Daoy (cell line): ENCODE data around the gene EID2B. TPM values are rescaled to one million over a fixed set of nuclear protein-coding genes. Genes with fewer than 3 reads are reported as not detected.

Experiments used
- DNase-seq: peaks from one replicate; pipeline ENCODE4 v3.0.0-alpha.2; 2015; ENCODE audit warnings: low read depth
- total RNA-seq: library from RNA; depleted of rRNA; stranded (reverse); fragments of >200 nt; shearing (Covaris generic); gene quantifications from 2 replicates; pipeline ENCODE4 v1.2.3, GENCODE V29; 2014; rRNA removed

EID2B gene, protein sequence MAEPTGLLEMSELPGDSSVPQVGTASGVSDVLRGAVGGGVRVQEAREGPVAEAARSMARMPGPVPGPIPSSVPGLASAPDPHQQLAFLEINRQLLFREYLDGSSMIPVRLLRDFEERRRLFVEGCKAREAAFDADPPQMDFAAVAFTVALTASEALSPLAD
- total RNA-seq, result 5.7 and 5.8 TPM in 2 replicates

DNA sequence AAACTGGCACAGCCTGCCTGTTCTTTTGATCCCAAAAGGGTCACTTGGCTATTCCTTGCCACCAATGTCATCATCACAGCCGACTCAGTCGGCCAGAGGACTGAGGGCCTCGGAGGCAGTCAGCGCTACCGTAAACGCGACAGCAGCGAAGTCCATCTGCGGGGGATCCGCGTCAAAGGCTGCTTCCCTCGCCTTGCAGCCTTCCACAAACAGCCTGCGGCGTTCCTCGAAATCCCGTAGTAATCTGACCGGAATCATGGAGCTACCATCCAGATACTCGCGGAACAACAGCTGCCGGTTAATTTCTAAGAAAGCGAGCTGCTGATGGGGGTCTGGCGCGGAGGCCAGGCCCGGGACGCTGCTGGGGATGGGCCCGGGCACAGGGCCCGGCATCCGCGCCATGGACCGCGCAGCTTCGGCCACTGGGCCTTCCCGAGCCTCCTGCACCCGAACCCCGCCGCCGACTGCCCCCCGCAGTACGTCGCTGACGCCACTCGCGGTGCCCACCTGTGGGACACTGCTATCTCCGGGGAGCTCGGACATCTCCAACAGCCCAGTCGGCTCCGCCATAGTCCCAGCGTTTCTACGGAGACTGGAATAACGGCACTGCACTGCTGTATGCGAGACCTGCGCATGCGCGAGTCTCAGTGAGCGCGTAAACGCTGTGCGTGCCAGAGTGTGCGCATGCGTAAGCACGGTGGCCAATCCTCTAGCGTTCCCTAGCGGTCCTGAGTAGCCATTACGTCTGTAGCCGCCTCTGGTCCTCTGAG, at the start of gene EID2B:
EID2B (minus strand) TSS at position 620 of the 770 bp plus-strand sequence; CDS start at position 570, 50 bp downstream.
- DNase-seq, result peak; percentile 98

DNA sequence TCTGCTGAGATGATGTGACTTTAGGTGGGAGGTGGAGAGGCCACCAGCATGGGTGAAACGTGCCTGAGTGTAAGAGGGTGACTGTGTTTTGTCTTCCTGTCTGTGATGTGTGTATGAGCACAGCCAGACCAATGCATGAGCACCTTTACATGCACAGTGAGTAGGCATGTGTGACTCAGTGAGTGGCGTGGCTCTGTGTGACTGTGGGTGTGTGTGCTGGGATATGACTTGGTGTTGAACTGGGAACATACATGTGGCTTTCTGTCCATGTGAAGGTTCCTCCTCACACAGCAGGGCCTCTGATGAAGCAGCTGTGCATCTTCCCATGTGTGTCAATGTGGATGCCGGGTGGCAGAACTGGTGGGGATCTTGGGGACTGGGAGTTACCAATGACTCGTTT, 49.8 kb upstream of the EID2B start:
- DNase-seq, result no peak

- peak; percentile 73 for DNase-seq
Observed at GRCh38 chr19:39568604-39569003, 36.0 kb upstream of the EID2B start.

DNA sequence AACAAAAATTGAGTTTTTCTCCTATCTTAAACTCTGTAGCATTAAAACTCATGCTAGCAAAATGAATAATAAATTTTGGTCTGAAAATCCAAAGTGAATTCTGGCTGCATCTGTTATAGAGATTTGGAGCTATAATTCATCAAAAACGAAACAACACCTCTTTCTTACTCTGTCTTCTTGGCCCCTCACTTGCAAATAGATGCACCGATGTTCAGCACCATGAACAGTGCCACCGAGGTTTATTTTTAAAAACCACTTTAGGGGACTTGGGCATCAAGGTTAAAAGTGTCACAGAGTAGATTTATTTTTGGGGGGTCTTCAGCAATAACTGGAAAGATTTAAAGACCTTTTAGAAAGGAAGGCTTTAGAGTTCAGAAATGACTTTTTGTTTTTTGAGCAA, 33.4 kb upstream of the EID2B start:
- no peak for DNase-seq

DNA sequence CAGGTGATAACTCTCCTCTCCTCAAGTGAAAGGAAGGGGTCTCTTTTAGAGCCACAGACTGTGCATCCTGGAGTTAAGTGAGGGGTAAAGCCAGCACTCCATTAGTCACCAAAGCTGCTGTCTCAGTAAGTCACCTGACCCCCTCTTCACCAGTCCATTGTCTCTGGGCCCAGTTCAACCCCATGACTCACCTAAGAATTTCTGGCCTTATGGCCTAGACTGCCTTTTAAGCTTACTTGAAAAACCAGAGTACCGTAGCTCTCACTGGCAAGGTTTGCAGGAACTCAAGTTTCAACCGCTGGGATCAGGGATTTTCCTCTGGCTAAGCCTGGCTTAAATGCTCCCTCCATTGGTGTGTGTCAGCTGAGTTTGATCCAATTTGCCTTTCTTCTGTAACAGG, 30.8 kb upstream of the EID2B start:
- DNase-seq, result peak; percentile 90

GRCh38 chr19:39558624-39559117, 26.0 kb upstream of the EID2B start:
- DNase-seq, result no peak

GRCh38 chr19:39557811-39558623, 25.4 kb upstream of the EID2B start:
- DNase-seq, result peak; percentile 73

- DNase-seq, result no peak
Observed at GRCh38 chr19:39555883-39556282, 23.2 kb upstream of the EID2B start.

- DNase-seq, result no peak
Observed at GRCh38 chr19:39554701-39555311, 22.2 kb upstream of the EID2B start.

DNA sequence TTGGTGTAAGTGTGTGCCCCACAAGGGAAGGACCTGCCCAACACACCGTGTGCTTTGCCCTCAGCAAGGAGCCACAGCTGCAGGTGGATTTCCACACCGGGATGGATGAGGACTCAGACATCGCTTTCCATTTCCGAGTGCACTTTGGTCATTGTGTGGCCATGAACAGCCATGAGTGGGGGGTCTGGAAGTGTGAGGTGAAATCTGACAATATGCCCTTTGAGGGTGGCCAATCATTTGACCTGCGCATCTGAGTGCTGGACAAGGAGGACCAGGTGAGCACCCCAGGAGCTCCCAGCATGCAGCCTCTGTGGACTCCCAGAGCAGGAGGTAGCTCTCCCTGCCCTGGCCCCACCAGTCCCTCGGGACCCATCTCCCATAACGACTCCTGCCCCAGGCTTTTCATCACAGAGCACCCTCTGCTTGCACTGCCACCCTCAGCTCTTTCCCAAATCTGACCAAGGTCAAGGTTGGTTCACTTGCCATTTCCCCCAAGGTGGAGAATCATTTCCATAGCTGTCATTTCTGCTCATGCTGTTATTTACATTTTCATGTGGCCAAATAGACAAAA, 20.5 kb upstream of the EID2B start:
- DNase-seq, result no peak

- DNase-seq, result no peak
Observed at GRCh38 chr19:39550197-39550596, 17.5 kb upstream of the EID2B start.

DNA sequence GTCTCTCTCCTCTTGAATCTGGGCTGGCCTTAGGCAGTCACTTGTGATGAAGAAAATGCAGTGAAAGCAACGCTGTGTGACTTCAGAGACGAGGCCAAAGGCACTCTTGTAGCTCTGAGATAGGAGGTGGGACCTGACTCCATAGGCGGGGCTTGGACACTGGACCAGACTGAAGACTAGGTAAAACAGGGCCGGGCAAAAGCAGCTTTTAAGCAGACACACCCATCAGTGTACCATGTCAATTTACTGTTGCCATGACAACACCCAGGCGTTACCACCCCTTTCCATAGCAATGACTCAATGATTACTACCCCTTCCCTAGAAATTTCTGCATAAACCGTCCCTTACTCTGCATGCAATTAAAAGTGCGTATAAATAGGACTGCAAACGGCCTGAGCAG, 13.9 kb upstream of the EID2B start:
- DNase-seq, result peak; percentile 25

DNA sequence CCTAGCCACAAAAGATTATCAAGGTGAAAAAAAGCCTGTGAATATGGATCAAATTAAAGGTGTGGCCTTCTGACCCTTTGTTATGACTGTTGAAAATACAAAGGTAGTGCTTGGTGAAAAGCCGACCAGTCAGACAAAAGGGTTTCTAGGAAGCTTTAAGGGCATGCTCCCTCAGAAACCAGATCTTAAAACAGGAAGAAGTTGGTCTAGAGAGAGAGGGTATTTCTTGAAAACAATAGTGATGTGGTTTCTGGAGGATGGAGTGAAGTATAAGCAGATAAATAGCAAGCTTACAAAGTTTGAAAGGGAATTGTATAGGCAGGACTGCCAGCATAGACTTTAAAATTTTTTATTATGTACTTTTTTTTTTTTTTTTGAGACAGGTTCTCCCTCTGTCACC, 12.3 kb upstream of the EID2B start:
- no peak for DNase-seq

DNA sequence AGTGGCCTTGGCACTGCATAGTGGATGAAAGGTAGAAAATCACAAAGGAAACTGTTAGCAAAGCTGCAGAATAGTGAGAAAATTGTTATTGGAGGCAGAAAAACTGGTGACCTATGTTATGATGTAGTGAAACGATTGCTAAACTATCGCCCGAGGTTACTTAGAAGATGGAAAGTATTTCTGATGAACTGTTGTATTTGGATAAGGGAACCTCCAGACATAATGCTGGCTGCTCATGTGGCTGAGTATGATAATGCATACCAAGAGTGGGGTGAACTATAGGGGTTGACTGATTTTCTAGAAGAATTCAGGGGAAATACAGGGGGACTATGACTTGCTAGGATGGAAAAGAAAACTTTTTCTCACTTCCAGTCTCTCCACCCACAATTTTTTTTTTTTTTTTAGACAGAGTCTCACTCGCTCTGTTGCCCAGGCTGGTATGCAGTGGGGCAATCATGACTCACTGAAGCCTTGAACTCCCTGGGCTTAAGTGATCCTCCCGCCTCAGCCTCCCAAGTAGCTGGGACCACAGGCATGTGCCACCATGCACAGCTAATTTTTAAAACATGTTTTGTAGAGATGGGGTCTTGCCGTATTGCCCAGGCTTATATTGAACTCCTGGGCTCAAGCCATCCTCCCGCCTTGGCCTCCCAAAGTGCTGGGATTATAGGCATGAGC, 11.7 kb upstream of the EID2B start:
- DNase-seq, result peak; percentile 72

GRCh38 chr19:39543477-39543857, 10.8 kb upstream of the EID2B start:
- no peak for DNase-seq

- no peak for DNase-seq
Observed at GRCh38 chr19:39542206-39542605, 9.6 kb upstream of the EID2B start.

DNA sequence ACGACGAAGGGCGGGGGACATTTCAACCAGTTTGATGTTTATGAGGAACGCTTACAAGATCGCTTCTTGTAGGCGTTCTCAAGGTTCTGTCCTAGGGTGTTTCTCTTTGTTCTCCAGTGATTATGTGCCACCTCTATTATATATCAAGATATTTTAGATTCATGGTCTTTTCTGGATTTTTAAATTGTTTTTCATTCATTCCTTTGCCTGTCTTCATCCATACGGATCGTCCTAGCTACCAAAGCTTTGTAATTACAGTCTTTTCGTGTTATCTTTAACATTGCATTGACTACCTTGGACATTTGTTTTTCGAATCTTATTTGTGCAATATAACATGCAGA, 7.7 kb upstream of the EID2B start:
- no peak for DNase-seq

DNA sequence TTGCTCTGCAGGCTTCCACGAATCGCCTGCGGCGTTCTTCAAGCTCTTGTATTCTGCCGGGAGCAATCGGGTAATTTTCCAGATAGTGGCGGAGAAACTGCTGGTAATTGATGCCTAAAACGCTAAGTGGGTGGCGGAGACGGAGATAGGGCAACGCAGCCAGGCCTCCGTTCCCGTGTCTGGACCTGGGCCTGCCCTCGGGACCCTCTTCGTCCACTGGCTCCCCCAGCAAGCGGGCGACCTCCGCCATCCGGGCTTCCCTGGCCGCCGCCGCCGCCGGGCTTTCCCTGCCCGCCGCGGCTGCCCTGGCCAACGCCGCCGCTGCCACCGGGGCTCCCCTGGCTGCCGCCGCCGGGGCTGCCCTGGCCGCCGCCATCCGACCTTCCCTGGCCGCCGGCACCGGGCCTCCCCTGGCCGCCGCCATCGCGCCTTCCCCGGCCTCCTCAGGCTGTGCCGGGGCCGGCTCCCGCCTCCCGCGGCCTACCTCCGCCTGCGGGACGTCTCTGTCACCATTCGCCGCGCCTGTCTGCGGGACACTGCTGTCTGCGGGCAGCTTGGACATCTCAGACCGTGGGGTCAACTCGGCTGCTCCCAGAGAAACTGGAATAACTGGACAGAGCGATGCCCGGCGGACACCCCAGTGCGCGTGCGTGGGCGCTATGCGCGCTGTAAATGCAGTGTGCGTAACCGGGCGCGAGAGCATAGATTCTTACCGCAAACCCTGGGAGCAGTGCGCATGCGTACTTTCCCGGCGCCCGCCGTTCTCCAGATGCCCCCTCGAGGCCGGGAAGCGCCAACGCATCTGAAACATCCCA, 7.1 kb upstream of the EID2B start, which contains the start of gene EID2:
EID2 (minus strand) TSS at position 644 of the 815 bp plus-strand sequence; CDS start at position 562, 82 bp downstream.
- DNase-seq, result peak; percentile 96

DNA sequence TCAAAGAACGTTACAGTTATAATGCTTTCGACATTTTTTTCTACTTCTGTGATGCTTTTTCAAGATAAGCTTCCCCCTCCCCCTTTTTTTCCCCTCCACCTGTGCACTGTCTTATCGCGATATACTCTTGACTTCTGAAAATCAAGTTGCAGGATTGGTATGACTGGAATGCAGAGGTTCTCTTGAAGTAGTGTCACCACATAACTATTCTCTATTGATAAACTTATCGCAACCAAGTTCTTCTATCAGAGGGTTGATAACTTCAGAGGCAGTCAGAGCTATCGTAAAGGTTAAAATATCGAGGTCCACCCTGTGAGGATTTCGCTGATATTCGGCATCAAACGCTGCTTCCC, 6.5 kb upstream of the EID2B start:
- no peak for DNase-seq

DNA sequence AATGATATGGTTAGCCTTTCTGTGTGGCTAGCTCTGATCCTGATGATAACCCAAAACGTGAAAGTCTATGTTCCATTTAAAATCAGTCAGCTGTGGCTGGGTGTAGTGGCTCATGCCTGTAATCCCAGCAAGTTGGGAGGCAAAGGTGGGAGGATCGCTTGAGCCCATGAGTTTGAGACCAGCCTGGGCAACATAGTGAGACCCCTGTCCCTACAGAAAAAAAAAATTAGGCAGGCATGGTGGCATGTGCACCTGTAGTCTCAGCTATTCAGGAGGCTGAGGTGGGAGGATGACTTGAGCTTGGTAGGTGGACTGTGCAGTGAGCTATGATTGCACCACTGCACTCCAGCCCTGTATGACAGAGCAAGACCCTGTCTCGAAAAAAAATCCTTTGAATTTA, 1.1 kb upstream of the EID2B start:
- DNase-seq, result no peak
